ENCODE data around the gene SNX27. TPM values are rescaled to one million over a fixed set of nuclear protein-coding genes. Genes with fewer than 3 reads are reported as not detected.
"Not testable (repeated sequence)": the region's sequence is repeated elsewhere in the genome, so short reads cannot be mapped to it uniquely, and the experiment has no call there.

Gene SNX27
- total RNA-seq, 1 donor from 2014 or later = 62.1 TPM

DNA sequence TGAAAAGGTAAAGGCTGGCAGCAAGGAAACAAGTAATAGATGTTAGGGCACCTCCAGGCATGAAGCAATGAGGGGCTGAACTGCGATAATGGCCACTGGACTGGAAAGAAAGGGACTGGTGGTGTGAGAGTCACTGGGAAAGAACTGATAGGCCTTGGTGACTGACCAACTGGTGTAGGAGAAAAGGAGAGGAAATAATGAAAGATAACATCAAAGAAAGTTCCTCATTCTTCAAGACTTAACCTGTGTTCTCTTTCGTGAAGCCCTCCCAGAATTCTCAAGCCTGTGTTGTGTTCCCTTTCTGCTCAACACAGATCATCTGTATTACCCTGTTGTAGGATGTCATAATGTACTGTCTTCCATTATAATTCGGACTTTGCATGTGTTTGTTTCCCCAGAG, 20.9 kb upstream of the SNX27 start:
- DNase-seq (no peak), ATAC-seq (no peak)
- TF ChIP-seq, protein P1, sequence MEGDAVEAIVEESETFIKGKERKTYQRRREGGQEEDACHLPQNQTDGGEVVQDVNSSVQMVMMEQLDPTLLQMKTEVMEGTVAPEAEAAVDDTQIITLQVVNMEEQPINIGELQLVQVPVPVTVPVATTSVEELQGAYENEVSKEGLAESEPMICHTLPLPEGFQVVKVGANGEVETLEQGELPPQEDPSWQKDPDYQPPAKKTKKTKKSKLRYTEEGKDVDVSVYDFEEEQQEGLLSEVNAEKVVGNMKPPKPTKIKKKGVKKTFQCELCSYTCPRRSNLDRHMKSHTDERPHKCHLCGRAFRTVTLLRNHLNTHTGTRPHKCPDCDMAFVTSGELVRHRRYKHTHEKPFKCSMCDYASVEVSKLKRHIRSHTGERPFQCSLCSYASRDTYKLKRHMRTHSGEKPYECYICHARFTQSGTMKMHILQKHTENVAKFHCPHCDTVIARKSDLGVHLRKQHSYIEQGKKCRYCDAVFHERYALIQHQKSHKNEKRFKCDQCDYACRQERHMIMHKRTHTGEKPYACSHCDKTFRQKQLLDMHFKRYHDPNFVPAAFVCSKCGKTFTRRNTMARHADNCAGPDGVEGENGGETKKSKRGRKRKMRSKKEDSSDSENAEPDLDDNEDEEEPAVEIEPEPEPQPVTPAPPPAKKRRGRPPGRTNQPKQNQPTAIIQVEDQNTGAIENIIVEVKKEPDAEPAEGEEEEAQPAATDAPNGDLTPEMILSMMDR (IDR thresholded peaks at IDR 0.05) = no peak
- no peaks in the 10 kb centered on the region for H3K9me3 ChIP-seq
- H3K4me3 ChIP-seq = no peak overlapping the region
- no peaks in the 10 kb centered on the region for H3K36me3 ChIP-seq
- H3K27me3 ChIP-seq = no peaks in the 10 kb centered on the region
- intact Hi-C loops (cut with DNase I) = loop anchor here (10.0 kb wide), 1 partner anchor 144 kb away; no protein-coding TSS in a partner anchor
- peaks cover 5% of the 10 kb centered on the region for H3K4me1 ChIP-seq
- no peak overlapping the region for H3K27ac ChIP-seq

DNA sequence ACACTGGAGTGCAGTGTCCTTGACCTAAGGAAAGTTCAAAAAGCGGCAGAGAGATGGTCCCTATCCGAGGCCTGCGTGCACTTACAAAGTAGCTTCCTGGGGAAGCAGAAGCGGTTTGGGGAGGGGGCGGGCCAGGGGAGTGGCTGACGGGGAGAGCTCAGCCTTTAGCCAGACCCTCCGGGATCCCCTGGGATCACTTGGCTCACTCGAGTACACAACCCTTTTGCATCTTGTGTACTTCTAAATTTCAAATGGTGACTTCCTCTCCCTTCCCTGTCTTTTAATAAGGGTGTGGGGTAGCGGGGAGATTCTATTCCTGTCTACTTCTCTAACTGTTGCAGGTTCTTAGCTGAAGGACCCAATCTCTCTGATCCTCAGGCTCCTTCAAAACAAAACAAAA, 18.1 kb upstream of the SNX27 start:
- no peak overlapping the region for H3K4me3 ChIP-seq
- intact Hi-C loops (cut with DNase I) = loop anchor here (10.0 kb wide), 1 partner anchor 141 kb away; no protein-coding TSS in a partner anchor
- peaks cover 5% of the 10 kb centered on the region for H3K4me1 ChIP-seq
- H3K27ac ChIP-seq = no peak overlapping the region
- TF ChIP-seq, protein P1 (IDR thresholded peaks at IDR 0.05) = no peak
- ATAC-seq (peak; percentile 17), DNase-seq (no peak)
- H3K36me3 ChIP-seq = no peaks in the 10 kb centered on the region
- H3K9me3 ChIP-seq = no peaks in the 10 kb centered on the region
- no peaks in the 10 kb centered on the region for H3K27me3 ChIP-seq

DNA sequence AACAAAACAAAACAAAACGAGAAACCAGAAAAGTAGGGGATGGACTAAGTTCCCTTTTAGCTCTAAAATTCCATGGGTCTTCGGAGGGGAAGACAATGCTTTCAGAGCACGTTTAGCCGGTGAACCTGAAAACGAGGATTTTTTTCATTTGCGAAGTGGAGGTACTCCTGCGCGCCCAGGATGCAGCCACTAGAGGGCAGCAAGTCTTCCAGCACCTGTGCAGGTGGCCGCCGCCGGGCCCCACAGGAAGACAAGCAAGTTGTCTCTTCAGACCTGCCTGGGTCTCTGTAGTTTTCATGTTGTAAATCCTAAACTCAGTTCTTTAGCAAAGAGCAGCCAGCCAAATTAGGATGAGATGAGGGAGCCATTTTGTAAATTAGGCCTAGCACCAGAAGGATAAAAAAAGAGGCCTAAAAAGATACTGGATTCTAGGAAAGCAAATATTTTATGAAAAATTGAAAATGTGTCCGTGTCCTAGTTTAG, 17.7 kb upstream of the SNX27 start:
- H3K27me3 ChIP-seq = no peaks in the 10 kb centered on the region
- TF ChIP-seq, protein P1 (IDR thresholded peaks at IDR 0.05) = peak; percentile 94
- no peaks in the 10 kb centered on the region for H3K36me3 ChIP-seq
- DNase-seq (peak; percentile 93), ATAC-seq (peak; percentile 97)
- peaks cover 5% of the 10 kb centered on the region for H3K4me1 ChIP-seq
- no peaks in the 10 kb centered on the region for H3K9me3 ChIP-seq
- H3K27ac ChIP-seq = no peak overlapping the region
- H3K4me3 ChIP-seq = no peak overlapping the region
- intact Hi-C loops (cut with DNase I) = loop anchor here (10.0 kb wide), 1 partner anchor 141 kb away; no protein-coding TSS in a partner anchor

DNA sequence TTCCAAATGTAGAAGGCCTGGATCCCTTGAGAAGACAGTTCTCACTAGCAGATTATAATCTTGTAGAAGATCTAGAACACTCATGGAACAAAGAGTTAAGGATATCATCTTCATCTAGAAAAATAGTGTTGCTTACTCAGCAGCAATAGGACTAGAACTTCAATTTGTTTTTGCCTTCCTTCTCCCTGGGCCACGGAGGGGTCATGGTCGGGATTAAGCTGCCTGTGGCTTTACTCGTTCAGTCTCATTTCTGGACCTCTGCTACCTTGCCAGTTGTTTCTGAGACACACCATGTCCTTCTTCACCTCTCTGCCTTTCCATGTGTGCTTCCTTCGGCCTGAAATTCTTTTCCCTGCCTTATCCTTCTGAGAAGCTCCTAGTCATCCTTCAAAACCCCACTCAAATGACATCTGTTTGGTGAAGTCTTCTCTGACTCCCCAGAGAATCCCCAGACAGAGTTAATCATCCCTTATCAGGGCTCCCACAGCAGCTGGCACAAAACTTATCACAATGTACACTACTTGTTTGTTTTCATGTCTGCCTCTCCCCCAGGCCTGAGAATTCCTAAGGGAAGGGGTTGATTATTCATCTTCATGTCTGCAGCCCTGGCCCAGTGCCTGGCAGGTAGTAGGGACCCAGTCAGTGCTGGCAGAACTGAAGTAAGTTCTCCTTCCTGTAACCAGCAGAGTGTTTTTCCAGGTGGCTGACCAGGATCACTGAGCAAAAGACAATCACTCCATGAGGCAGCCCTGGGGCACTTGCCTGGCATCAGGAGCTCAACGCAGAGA, 15.5 kb upstream of the SNX27 start:
- H3K9me3 ChIP-seq = no peaks in the 10 kb centered on the region
- TF ChIP-seq, protein P1 (IDR thresholded peaks at IDR 0.05) = no peak
- ATAC-seq = peak; percentile 48
- DNase-seq = no peak
- no peak overlapping the region for H3K4me3 ChIP-seq
- H3K4me1 ChIP-seq = peaks cover 5% of the 10 kb centered on the region
- H3K36me3 ChIP-seq = no peaks in the 10 kb centered on the region
- H3K27me3 ChIP-seq = no peaks in the 10 kb centered on the region
- intact Hi-C loops (cut with DNase I) = loop anchor here (10.0 kb wide), 1 partner anchor 138 kb away; no protein-coding TSS in a partner anchor
- no peak overlapping the region for H3K27ac ChIP-seq

DNA sequence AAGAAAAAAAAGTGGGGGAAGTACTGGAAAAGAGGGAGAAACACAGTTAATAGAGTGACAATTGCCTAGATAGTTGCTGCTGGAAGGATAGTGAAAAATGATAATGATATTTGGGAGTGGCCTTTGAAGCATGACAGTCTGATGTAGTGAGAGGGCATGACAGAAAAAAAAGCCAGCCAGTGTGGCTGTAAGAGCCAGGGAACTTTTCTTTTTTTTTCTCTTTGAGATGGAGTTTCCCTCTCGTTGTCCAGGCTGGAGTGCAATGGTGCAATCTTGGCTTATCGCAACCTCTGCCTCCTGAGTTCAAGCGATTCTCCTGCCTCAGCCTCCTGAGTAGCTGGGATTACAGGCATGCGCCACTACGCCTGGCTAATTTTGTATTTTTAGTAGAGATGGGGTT, 9.3 kb upstream of the SNX27 start:
- intact Hi-C loops (cut with DNase I); ATAC-seq; H3K27ac ChIP-seq; H3K4me3 ChIP-seq; H3K4me1 ChIP-seq; DNase-seq; H3K9me3 ChIP-seq; H3K27me3 ChIP-seq; H3K36me3 ChIP-seq: not testable (repeated sequence)

DNA sequence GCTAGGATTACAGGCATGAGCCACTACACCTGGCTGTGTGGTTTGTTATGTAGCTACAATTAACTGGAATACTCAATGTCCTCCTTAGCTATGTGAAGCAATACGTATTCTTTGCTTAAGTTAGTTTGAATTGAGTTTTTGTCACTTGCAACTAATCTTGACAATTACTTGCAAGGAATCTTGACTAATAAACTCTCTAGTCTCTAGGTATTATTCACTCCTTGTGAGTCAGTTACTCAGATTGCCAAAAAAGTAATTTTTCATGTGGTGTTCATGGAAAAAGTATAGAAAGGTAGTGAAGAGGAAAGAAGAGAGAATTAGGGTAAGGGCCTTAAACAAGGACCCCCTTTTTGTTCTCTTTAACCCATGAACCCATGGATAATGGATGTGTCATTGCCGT, 7.6 kb upstream of the SNX27 start:
- H3K27me3 ChIP-seq = no peaks in the 10 kb centered on the region
- H3K27ac ChIP-seq = no peak overlapping the region
- DNase-seq (no peak), ATAC-seq (no peak)
- H3K4me1 ChIP-seq = no peaks in the 10 kb centered on the region
- H3K4me3 ChIP-seq = no peak overlapping the region
- intact Hi-C loops (cut with DNase I) = no loop called here
- TF ChIP-seq, protein P1 (IDR thresholded peaks at IDR 0.05) = no peak
- no peaks in the 10 kb centered on the region for H3K9me3 ChIP-seq
- no peaks in the 10 kb centered on the region for H3K36me3 ChIP-seq
